ENCODE measurements around the gene PVRIG. TPM values are rescaled to one million over a fixed set of nuclear protein-coding genes. Genes with fewer than 3 reads are reported as not detected.
"Not testable (repeated sequence)": the region's sequence is repeated elsewhere in the genome, so short reads cannot be mapped to it uniquely, and the experiment has no call there.

The PVRIG gene
- total RNA-seq, 4 donors from 2014 or later = 0.27 TPM; not detected in 3

GRCh38 chr7:100210805-100211204, 8.9 kb upstream of the PVRIG start:
- ATAC-seq = no peak
- WGBS, 2 donors (ENCODE audit: low coverage in 1 of 2) = 60 to 66% methylated on average over 2 to 4 of the region's 5 CpGs
- no peaks in the 10 kb centered on the region for H3K36me3 ChIP-seq
- TF ChIP-seq CTCF (IDR thresholded peaks at IDR 0.05) (no peak), POLR2A (IDR thresholded peaks at IDR 0.05) (no peak), EP300 (IDR thresholded peaks at IDR 0.05) (no peak), POLR2AphosphoS5 (IDR thresholded peaks at IDR 0.05) (no peak)
- H3K4me1 ChIP-seq = peaks cover 0 to 8% (median 2%) of the 10 kb centered on the region in 3 donors
- H3K9me3 ChIP-seq = no peaks in the 10 kb centered on the region
- no peak overlapping the region for H3K4me3 ChIP-seq
- H3K27me3 ChIP-seq = no peaks in the 10 kb centered on the region
- no peak overlapping the region for H3K27ac ChIP-seq

GRCh38 chr7:100211342-100211780, 8.4 kb upstream of the PVRIG start:
- Histone ChIP-seq H3K36me3 (no peaks in the 10 kb centered on the region), H3K9me3 (no peaks in the 10 kb centered on the region), H3K27me3 (no peaks in the 10 kb centered on the region), H3K4me1 (peaks cover 0 to 13% (median 2%) of the 10 kb centered on the region in 3 donors), H3K27ac (no peak overlapping the region), H3K4me3 (no peak overlapping the region)
- no peak for ATAC-seq
- TF ChIP-seq POLR2A (IDR thresholded peaks at IDR 0.05) (no peak), POLR2AphosphoS5 (IDR thresholded peaks at IDR 0.05) (no peak), EP300 (IDR thresholded peaks at IDR 0.05) (no peak), CTCF (IDR thresholded peaks at IDR 0.05) (no peak)
- 82 to 91% methylated on average over 5 to 6 of the region's 7 CpGs for WGBS, 2 donors (ENCODE audit: low coverage in 1 of 2)

- Histone ChIP-seq H3K27ac (no peak overlapping the region), H3K4me3 (no peak overlapping the region), H3K4me1 (peaks cover 0 to 13% (median 2%) of the 10 kb centered on the region in 3 donors), H3K27me3 (no peaks in the 10 kb centered on the region), H3K36me3 (no peaks in the 10 kb centered on the region), H3K9me3 (no peaks in the 10 kb centered on the region)
- TF ChIP-seq POLR2AphosphoS5 (IDR thresholded peaks at IDR 0.05) = no peak
- 80 to 100% methylated on average over 2 to 3 of the region's 5 CpGs for WGBS, 2 donors (ENCODE audit: low coverage in 1 of 2)
- ATAC-seq = no peak
Observed at GRCh38 chr7:100212631-100213286, 7.0 kb upstream of the PVRIG start.

GRCh38 chr7:100213672-100214071, 6.1 kb upstream of the PVRIG start:
- TF ChIP-seq CTCF (IDR thresholded peaks at IDR 0.05) (no peak), POLR2AphosphoS5 (IDR thresholded peaks at IDR 0.05) (no peak), EP300 (IDR thresholded peaks at IDR 0.05) (no peak), POLR2A (IDR thresholded peaks at IDR 0.05) (no peak)
- WGBS, 2 donors (ENCODE audit: low coverage in 1 of 2) = 29% methylated on average over 1 of the region's 6 CpGs; no CpG with 5 or more reads in 1 of the 2 donors
- Histone ChIP-seq H3K9me3 (no peaks in the 10 kb centered on the region), H3K4me1 (peaks cover 0 to 13% (median 2%) of the 10 kb centered on the region in 3 donors), H3K27me3 (no peaks in the 10 kb centered on the region), H3K4me3 (no peak overlapping the region), H3K36me3 (no peaks in the 10 kb centered on the region), H3K27ac (no peak overlapping the region)
- ATAC-seq = no peak

GRCh38 chr7:100214356-100214755, 5.4 kb upstream of the PVRIG start:
- H3K4me3 ChIP-seq, H3K9me3 ChIP-seq, ATAC-seq, H3K36me3 ChIP-seq, H3K27me3 ChIP-seq, H3K27ac ChIP-seq: not testable (repeated sequence)
- peaks cover 0 to 13% (median 2%) of the 10 kb centered on the region in 3 donors for H3K4me1 ChIP-seq
- 80 to 87% methylated on average over 4 to 5 of the region's 5 CpGs for WGBS, 2 donors (ENCODE audit: low coverage in 1 of 2)

GRCh38 chr7:100215895-100216294, 3.9 kb upstream of the PVRIG start:
- 35 to 52% methylated on average over 2 of the region's 6 CpGs for WGBS, 2 donors (ENCODE audit: low coverage in 1 of 2)
- peak; percentile 62 for ATAC-seq
- TF ChIP-seq POLR2AphosphoS5 (IDR thresholded peaks at IDR 0.05) (no peak), EP300 (IDR thresholded peaks at IDR 0.05) (no peak), POLR2A (IDR thresholded peaks at IDR 0.05) (no peak), CTCF (IDR thresholded peaks at IDR 0.05) (no peak)
- H3K4me1 ChIP-seq = peaks cover 0 to 13% (median 2%) of the 10 kb centered on the region in 3 donors
- H3K9me3 ChIP-seq = no peaks in the 10 kb centered on the region
- H3K36me3 ChIP-seq = peaks cover 0 to 10% of the 10 kb centered on the region in 2 donors
- no peak overlapping the region for H3K4me3 ChIP-seq
- H3K27ac ChIP-seq = no peak overlapping the region
- no peaks in the 10 kb centered on the region for H3K27me3 ChIP-seq
